ENCODE measurements around the gene DDX41.

The DDX41 gene

GRCh38 chr5:177531209-177531940 is 14.6 kb upstream of the DDX41 start:
- TF ChIP-seq JUND (IDR thresholded peaks at IDR 0.05; ENCODE audit: low read depth), result no peak
- DNase-seq (ENCODE audit: low read depth in 1 of 2, low spot score in 1 of 2), result peak; percentile 61 to 77
- in situ Hi-C loops (cut with HindIII; ENCODE audit: low pct_unique_long_range_greater_than_20kb, low sequenced_read_pairs), result no loop called here

- no peak for TF ChIP-seq JUND (IDR thresholded peaks at IDR 0.05; ENCODE audit: low read depth)
- no peak for DNase-seq (ENCODE audit: low read depth in 1 of 2, low spot score in 1 of 2)
- in situ Hi-C loops (cut with HindIII; ENCODE audit: low pct_unique_long_range_greater_than_20kb, low sequenced_read_pairs), result no loop called here
Observed at GRCh38 chr5:177530638-177531037, 13.9 kb upstream of the DDX41 start.

- no peak for TF ChIP-seq JUND (IDR thresholded peaks at IDR 0.05; ENCODE audit: low read depth)
- in situ Hi-C loops (cut with HindIII; ENCODE audit: low pct_unique_long_range_greater_than_20kb, low sequenced_read_pairs), result no loop called here
- no peak for DNase-seq (ENCODE audit: low read depth in 1 of 2, low spot score in 1 of 2)
Observed at GRCh38 chr5:177529247-177530203, 12.8 kb upstream of the DDX41 start.

GRCh38 chr5:177528631-177529030 is 11.9 kb upstream of the DDX41 start:
- in situ Hi-C loops (cut with HindIII; ENCODE audit: low pct_unique_long_range_greater_than_20kb, low sequenced_read_pairs), result no loop called here
- no peak for DNase-seq (ENCODE audit: low read depth in 1 of 2, low spot score in 1 of 2)
- TF ChIP-seq JUND (IDR thresholded peaks at IDR 0.05; ENCODE audit: low read depth), result no peak

- TF ChIP-seq JUND (IDR thresholded peaks at IDR 0.05; ENCODE audit: low read depth), result no peak
- in situ Hi-C loops (cut with HindIII; ENCODE audit: low pct_unique_long_range_greater_than_20kb, low sequenced_read_pairs), result no loop called here
- no peak for DNase-seq (ENCODE audit: low read depth in 1 of 2, low spot score in 1 of 2)
Observed at GRCh38 chr5:177527595-177527994, 10.8 kb upstream of the DDX41 start.

GRCh38 chr5:177526791-177527190 is 10.0 kb upstream of the DDX41 start:
- no peak for TF ChIP-seq JUND (IDR thresholded peaks at IDR 0.05; ENCODE audit: low read depth)
- in situ Hi-C loops (cut with HindIII; ENCODE audit: low pct_unique_long_range_greater_than_20kb, low sequenced_read_pairs), result no loop called here
- no peak for DNase-seq (ENCODE audit: low read depth in 1 of 2, low spot score in 1 of 2)

GRCh38 chr5:177526191-177526590 is 9.4 kb upstream of the DDX41 start:
- in situ Hi-C loops (cut with HindIII; ENCODE audit: low pct_unique_long_range_greater_than_20kb, low sequenced_read_pairs), result no loop called here
- no peak for DNase-seq (ENCODE audit: low read depth in 1 of 2, low spot score in 1 of 2)
- no peak for TF ChIP-seq JUND (IDR thresholded peaks at IDR 0.05; ENCODE audit: low read depth)

GRCh38 chr5:177524941-177525655 is 8.3 kb upstream of the DDX41 start:
- peak in 1 of 2 experiments; percentile 18 for DNase-seq (ENCODE audit: low read depth in 1 of 2, low spot score in 1 of 2)
- no peak for TF ChIP-seq JUND (IDR thresholded peaks at IDR 0.05; ENCODE audit: low read depth)
- in situ Hi-C loops (cut with HindIII; ENCODE audit: low pct_unique_long_range_greater_than_20kb, low sequenced_read_pairs), result no loop called here

- no peak for TF ChIP-seq JUND (IDR thresholded peaks at IDR 0.05; ENCODE audit: low read depth)
- DNase-seq (ENCODE audit: low read depth in 1 of 2, low spot score in 1 of 2), result no peak
- in situ Hi-C loops (cut with HindIII; ENCODE audit: low pct_unique_long_range_greater_than_20kb, low sequenced_read_pairs), result no loop called here
Observed at GRCh38 chr5:177524539-177524900, 7.8 kb upstream of the DDX41 start.

GRCh38 chr5:177523711-177524538 is 7.2 kb upstream of the DDX41 start:
- DNase-seq (ENCODE audit: low read depth in 1 of 2, low spot score in 1 of 2), result no peak
- in situ Hi-C loops (cut with HindIII; ENCODE audit: low pct_unique_long_range_greater_than_20kb, low sequenced_read_pairs), result no loop called here
- no peak for TF ChIP-seq JUND (IDR thresholded peaks at IDR 0.05; ENCODE audit: low read depth)

- DNase-seq (ENCODE audit: low read depth in 1 of 2, low spot score in 1 of 2), result no peak
- no peak for TF ChIP-seq JUND (IDR thresholded peaks at IDR 0.05; ENCODE audit: low read depth)
- in situ Hi-C loops (cut with HindIII; ENCODE audit: low pct_unique_long_range_greater_than_20kb, low sequenced_read_pairs), result no loop called here
Observed at GRCh38 chr5:177520916-177521513, 4.3 kb upstream of the DDX41 start.

Data from T47D (cell line).